GM23338 (cell line): ENCODE results near the gene MYNN. TPM values are rescaled to one million over a fixed set of nuclear protein-coding genes. Genes with fewer than 3 reads are reported as not detected.

Experiments used
- ATAC-seq: fragments of 200-7000 bp; cut with Tn5 transposase; 3 replicates; pipeline ENCODE4 v1.9.1; 2020
- DNase-seq: peaks from one replicate; pipeline ENCODE4 v3.0.0-alpha.2; 2015; ENCODE audit warnings: low spot score
- H2AFZ ChIP-seq: fragments of 200-600 bp; sonication (generic); 2 replicates; pipeline ENCODE4 v1.8.0; 2016; ENCODE audit warnings: antibody characterized with exemption, mild to moderate bottlenecking, moderate library complexity
- H3F3A ChIP-seq: fragments of 200-600 bp; sonication (generic); replicated peaks from 2 replicates; pipeline ENCODE4 v1.8.0; 2017; ENCODE audit warnings: antibody characterized with exemption, mixed run types, low read depth
- H3K27ac ChIP-seq: fragments of 200-600 bp; sonication (generic); 2 replicates; pipeline ENCODE4 v1.6.1; 2016; ENCODE audit warnings: low read depth
- H3K27me3 ChIP-seq: fragments of 200-600 bp; sonication (generic); 2 replicates; pipeline ENCODE4 v1.8.0; 2016; ENCODE audit warnings: mild to moderate bottlenecking, mixed run types, moderate library complexity; ENCODE audit not compliant: insufficient read depth
- H3K36me3 ChIP-seq: fragments of 200-600 bp; sonication (generic); 2 replicates; pipeline ENCODE4 v1.8.0; 2016; ENCODE audit warnings: mild to moderate bottlenecking; ENCODE audit not compliant: insufficient read depth
- H3K4me1 ChIP-seq: fragments of 200-600 bp; sonication (generic); 2 replicates; pipeline ENCODE4 v1.8.0; 2016; ENCODE audit warnings: mild to moderate bottlenecking, moderate library complexity; ENCODE audit not compliant: insufficient read depth
- H3K4me2 ChIP-seq: fragments of 200-600 bp; sonication (generic); 2 replicates; pipeline ENCODE4 v1.7.1; 2017; ENCODE audit warnings: mixed run types
- H3K4me3 ChIP-seq: fragments of 200-600 bp; sonication (generic); 2 replicates; pipeline ENCODE4 v1.6.1; 2016; ENCODE audit warnings: mixed run types
- H3K79me2 ChIP-seq: fragments of 200-600 bp; sonication (generic); replicated peaks from 2 replicates; pipeline ENCODE4 v1.8.0; 2017; ENCODE audit warnings: mild to moderate bottlenecking; ENCODE audit not compliant: insufficient read depth
- H3K9me2 ChIP-seq: fragments of 200-600 bp; sonication (generic); 2 replicates; pipeline ENCODE4 v1.8.0; 2017; ENCODE audit not compliant: insufficient read depth
- H4K20me1 ChIP-seq: fragments of 200-600 bp; sonication (generic); replicated peaks from 2 replicates; pipeline ENCODE4 v1.8.0; 2017; ENCODE audit warnings: mild to moderate bottlenecking; ENCODE audit not compliant: insufficient read depth
- H3K27ac Mint-ChIP-seq: 2 replicates; pipeline ENCODE4 v1.8.0; 2020; ENCODE audit warnings: inconsistent platforms, mild to moderate bottlenecking, moderate library complexity, mixed read lengths
- H3K27me3 Mint-ChIP-seq: 3 replicates; pipeline ENCODE4 v1.8.0; 2022; ENCODE audit warnings: low read depth, mild to moderate bottlenecking, moderate library complexity, mixed read lengths, inconsistent platforms; ENCODE audit not compliant: insufficient read depth, poor library complexity
- H3K36me3 Mint-ChIP-seq: 3 replicates; pipeline ENCODE4 v1.8.0; 2021; ENCODE audit warnings: low read depth, mild to moderate bottlenecking, inconsistent platforms, moderate library complexity, mixed read lengths
- H3K4me1 Mint-ChIP-seq: 3 replicates; pipeline ENCODE4 v1.8.0; 2020; ENCODE audit warnings: mild to moderate bottlenecking, inconsistent platforms, mixed read lengths
- H3K4me3 Mint-ChIP-seq: 3 replicates; pipeline ENCODE4 v1.8.0; 2021; ENCODE audit warnings: moderate library complexity, mild to moderate bottlenecking, inconsistent platforms, mixed read lengths
- H3K9me3 Mint-ChIP-seq: 3 replicates; pipeline ENCODE4 v1.8.0; 2020; ENCODE audit warnings: moderate library complexity, mild to moderate bottlenecking, inconsistent platforms, mixed read lengths
- CREB1 ChIP-seq: fragments of 250-450 bp; sonication (Bioruptor Pico); IDR thresholded peaks from 2 replicates; pipeline ENCODE4 v1.5.0; 2020; ENCODE audit warnings: low read depth, mild to moderate bottlenecking, moderate library complexity
- EZH2 ChIP-seq: fragments of 200-600 bp; sonication (generic); IDR thresholded peaks from one replicate; pipeline ENCODE4 v1.8.0; 2017; ENCODE audit warnings: antibody characterized with exemption, mild to moderate bottlenecking, low read depth; ENCODE audit not compliant: unreplicated experiment
- EZH2phosphoT487 ChIP-seq: fragments of 200-600 bp; sonication (generic); IDR thresholded peaks from one replicate; pipeline ENCODE4 v1.8.1; 2018; ENCODE audit warnings: antibody characterized with exemption; ENCODE audit not compliant: unreplicated experiment
- JUNB ChIP-seq: IDR thresholded peaks from one replicate; pipeline ENCODE4 v1.6.1; 2016; ENCODE audit warnings: antibody characterized with exemption; ENCODE audit not compliant: unreplicated experiment
- NANOG ChIP-seq: IDR thresholded peaks from 2 replicates; pipeline ENCODE4 v1.6.1; 2016; ENCODE audit warnings: antibody characterized with exemption, borderline replicate concordance
- POLR2AphosphoS5 ChIP-seq: IDR thresholded peaks from 2 replicates; pipeline ENCODE4 v1.6.1; 2016; ENCODE audit warnings: antibody characterized with exemption, low read depth
- STAT1 ChIP-seq: IDR thresholded peaks from one replicate; pipeline ENCODE4 v1.6.1; 2016; ENCODE audit warnings: antibody characterized with exemption; ENCODE audit not compliant: unreplicated experiment
- ZNF114 ChIP-seq: fragments of 250-450 bp; sonication (Bioruptor Pico); IDR thresholded peaks from 2 replicates; pipeline ENCODE4 v1.5.0; 2020; ENCODE audit warnings: mild to moderate bottlenecking, moderate library complexity
- ZNF331 ChIP-seq: fragments of 250-450 bp; sonication (Bioruptor Pico); IDR thresholded peaks from 2 replicates; pipeline ENCODE4 v1.5.0; 2020; ENCODE audit warnings: low read depth, mild to moderate bottlenecking, moderate library complexity
- polyA plus RNA-seq: library from polyadenylated mRNA; unstranded; fragments of >200 nt; fragmentation: Nextera tagmentation; extraction: Ambion mirVana; gene quantifications from 2 replicates; pipeline ENCODE4 v1.2.1, GENCODE V29; 2016
- total RNA-seq: library from RNA; depleted of rRNA; stranded (reverse); fragments of >200 nt; shearing (Covaris generic); gene quantifications from 2 replicates; pipeline ENCODE4 v1.2.3, GENCODE V29; 2014
- TF ChIP-seq, protein P1 (sequence below): IDR thresholded peaks from one replicate; pipeline ENCODE4 v1.6.1; 2018; ENCODE audit warnings: antibody characterized with exemption; ENCODE audit not compliant: unreplicated experiment
- TF ChIP-seq, protein P2 (sequence below): IDR thresholded peaks from 2 replicates; pipeline ENCODE4 v1.6.1; 2016; ENCODE audit warnings: antibody characterized with exemption
- TF ChIP-seq, protein P3 (sequence below): fragments of 250-450 bp; sonication (Bioruptor Pico); IDR thresholded peaks from 2 replicates; pipeline ENCODE4 v1.5.0; 2020; ENCODE audit warnings: mild to moderate bottlenecking, moderate library complexity
- TF ChIP-seq, protein P4 (sequence below), 2 experiments: fragments of 200-600 bp in 1 of 2; sonication (generic) in 1 of 2; conservative IDR thresholded peaks; 2 replicates each; pipeline versions ENCODE4 v1.5.1 to v1.6.1; 2016 to 2017; ENCODE audit warnings: antibody characterized with exemption in 2 of 2, low read depth in 2 of 2, mild to moderate bottlenecking in 2 of 2, moderate library complexity in 1 of 2

Gene MYNN
- total and polyA plus RNA-seq, 2 experiments from 2014 or later = 14.2 to 19.4 TPM

DNA sequence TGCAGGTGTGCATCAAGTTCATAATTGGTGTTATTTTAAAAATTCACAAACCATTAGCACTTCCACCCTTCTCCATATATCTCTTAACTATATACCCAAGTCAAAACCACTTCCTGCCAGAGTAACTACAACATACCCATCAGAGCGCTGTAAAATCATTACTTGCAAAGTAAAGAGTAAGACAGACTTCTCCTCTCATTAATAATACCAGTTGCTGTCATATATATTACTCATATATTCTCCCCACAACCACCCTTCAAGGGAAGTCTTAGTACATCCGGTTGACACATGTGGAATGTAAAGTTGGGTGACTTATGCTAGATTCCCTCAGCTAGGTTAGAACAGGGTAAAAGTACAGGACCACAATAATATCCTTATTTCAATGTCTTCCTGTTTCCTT, 13.9 kb upstream of the MYNN start (continued):
- TF ChIP-seq ZNF114 (no peak), EZH2phosphoT487 (no peak), ZNF331 (CRISPR knock-in tag) (no peak), EZH2 (no peak)

DNA sequence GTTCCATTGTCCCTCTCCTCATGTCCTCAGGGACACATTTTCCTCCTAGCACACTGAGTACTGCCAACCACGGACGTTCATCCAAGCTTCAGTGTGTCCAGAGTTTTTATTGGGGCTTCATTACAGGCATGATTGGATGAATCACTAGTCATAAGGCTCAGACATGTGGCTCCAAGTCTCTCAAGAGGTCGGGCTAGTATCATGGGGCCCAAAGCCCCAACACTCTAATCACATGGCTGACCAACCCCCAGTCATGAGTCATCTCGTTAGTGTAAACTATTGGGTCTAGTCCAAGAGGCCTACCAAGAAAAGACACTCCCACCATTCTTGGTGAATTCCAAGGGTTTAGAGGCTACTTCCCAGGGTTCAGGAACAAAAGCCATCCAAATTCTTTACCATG, 12.7 kb upstream of the MYNN start:
- H2AFZ ChIP-seq = no peak overlapping the region
- Mint-ChIP-seq H3K4me3 (no peak overlapping the region), H3K36me3 (peaks cover 9% of the 10 kb centered on the region), H3K9me3 (peaks cover 13% of the 10 kb centered on the region; the same call in 2 of the 3 replicates), H3K27me3 (peaks cover 8% of the 10 kb centered on the region), H3K4me1 (peaks cover 8% of the 10 kb centered on the region), H3K27ac (no peak overlapping the region)
- H3K9me2 ChIP-seq = no peaks in the 10 kb centered on the region
- ATAC-seq = no peak
- no peak overlapping the region for H3K4me3 ChIP-seq
- no peak overlapping the region for H3K4me2 ChIP-seq
- no peaks in the 10 kb centered on the region for H3K36me3 ChIP-seq
- H4K20me1 ChIP-seq = no peaks in the 10 kb centered on the region
- H3K4me1 ChIP-seq = 0 out of 2 replicates have a peak, but pooled peaks cover 3% of the 10 kb centered on the region
- H3K27me3 ChIP-seq = no peaks in the 10 kb centered on the region
- H3K79me2 ChIP-seq = no peaks in the 10 kb centered on the region
- DNase-seq = no peak
- H3K27ac ChIP-seq = no peak overlapping the region
- H3F3A ChIP-seq = no peaks in the 10 kb centered on the region; the same call in 1 of the 2 replicates
- TF ChIP-seq, protein P1, sequence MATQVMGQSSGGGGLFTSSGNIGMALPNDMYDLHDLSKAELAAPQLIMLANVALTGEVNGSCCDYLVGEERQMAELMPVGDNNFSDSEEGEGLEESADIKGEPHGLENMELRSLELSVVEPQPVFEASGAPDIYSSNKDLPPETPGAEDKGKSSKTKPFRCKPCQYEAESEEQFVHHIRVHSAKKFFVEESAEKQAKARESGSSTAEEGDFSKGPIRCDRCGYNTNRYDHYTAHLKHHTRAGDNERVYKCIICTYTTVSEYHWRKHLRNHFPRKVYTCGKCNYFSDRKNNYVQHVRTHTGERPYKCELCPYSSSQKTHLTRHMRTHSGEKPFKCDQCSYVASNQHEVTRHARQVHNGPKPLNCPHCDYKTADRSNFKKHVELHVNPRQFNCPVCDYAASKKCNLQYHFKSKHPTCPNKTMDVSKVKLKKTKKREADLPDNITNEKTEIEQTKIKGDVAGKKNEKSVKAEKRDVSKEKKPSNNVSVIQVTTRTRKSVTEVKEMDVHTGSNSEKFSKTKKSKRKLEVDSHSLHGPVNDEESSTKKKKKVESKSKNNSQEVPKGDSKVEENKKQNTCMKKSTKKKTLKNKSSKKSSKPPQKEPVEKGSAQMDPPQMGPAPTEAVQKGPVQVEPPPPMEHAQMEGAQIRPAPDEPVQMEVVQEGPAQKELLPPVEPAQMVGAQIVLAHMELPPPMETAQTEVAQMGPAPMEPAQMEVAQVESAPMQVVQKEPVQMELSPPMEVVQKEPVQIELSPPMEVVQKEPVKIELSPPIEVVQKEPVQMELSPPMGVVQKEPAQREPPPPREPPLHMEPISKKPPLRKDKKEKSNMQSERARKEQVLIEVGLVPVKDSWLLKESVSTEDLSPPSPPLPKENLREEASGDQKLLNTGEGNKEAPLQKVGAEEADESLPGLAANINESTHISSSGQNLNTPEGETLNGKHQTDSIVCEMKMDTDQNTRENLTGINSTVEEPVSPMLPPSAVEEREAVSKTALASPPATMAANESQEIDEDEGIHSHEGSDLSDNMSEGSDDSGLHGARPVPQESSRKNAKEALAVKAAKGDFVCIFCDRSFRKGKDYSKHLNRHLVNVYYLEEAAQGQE = no peak
- TF ChIP-seq, protein P2, sequence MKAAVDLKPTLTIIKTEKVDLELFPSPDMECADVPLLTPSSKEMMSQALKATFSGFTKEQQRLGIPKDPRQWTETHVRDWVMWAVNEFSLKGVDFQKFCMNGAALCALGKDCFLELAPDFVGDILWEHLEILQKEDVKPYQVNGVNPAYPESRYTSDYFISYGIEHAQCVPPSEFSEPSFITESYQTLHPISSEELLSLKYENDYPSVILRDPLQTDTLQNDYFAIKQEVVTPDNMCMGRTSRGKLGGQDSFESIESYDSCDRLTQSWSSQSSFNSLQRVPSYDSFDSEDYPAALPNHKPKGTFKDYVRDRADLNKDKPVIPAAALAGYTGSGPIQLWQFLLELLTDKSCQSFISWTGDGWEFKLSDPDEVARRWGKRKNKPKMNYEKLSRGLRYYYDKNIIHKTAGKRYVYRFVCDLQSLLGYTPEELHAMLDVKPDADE = no peak
- no peak for TF ChIP-seq EZH2
- TF ChIP-seq STAT1 = no peak
- TF ChIP-seq POLR2AphosphoS5 = no peak
- TF ChIP-seq, protein P3, sequence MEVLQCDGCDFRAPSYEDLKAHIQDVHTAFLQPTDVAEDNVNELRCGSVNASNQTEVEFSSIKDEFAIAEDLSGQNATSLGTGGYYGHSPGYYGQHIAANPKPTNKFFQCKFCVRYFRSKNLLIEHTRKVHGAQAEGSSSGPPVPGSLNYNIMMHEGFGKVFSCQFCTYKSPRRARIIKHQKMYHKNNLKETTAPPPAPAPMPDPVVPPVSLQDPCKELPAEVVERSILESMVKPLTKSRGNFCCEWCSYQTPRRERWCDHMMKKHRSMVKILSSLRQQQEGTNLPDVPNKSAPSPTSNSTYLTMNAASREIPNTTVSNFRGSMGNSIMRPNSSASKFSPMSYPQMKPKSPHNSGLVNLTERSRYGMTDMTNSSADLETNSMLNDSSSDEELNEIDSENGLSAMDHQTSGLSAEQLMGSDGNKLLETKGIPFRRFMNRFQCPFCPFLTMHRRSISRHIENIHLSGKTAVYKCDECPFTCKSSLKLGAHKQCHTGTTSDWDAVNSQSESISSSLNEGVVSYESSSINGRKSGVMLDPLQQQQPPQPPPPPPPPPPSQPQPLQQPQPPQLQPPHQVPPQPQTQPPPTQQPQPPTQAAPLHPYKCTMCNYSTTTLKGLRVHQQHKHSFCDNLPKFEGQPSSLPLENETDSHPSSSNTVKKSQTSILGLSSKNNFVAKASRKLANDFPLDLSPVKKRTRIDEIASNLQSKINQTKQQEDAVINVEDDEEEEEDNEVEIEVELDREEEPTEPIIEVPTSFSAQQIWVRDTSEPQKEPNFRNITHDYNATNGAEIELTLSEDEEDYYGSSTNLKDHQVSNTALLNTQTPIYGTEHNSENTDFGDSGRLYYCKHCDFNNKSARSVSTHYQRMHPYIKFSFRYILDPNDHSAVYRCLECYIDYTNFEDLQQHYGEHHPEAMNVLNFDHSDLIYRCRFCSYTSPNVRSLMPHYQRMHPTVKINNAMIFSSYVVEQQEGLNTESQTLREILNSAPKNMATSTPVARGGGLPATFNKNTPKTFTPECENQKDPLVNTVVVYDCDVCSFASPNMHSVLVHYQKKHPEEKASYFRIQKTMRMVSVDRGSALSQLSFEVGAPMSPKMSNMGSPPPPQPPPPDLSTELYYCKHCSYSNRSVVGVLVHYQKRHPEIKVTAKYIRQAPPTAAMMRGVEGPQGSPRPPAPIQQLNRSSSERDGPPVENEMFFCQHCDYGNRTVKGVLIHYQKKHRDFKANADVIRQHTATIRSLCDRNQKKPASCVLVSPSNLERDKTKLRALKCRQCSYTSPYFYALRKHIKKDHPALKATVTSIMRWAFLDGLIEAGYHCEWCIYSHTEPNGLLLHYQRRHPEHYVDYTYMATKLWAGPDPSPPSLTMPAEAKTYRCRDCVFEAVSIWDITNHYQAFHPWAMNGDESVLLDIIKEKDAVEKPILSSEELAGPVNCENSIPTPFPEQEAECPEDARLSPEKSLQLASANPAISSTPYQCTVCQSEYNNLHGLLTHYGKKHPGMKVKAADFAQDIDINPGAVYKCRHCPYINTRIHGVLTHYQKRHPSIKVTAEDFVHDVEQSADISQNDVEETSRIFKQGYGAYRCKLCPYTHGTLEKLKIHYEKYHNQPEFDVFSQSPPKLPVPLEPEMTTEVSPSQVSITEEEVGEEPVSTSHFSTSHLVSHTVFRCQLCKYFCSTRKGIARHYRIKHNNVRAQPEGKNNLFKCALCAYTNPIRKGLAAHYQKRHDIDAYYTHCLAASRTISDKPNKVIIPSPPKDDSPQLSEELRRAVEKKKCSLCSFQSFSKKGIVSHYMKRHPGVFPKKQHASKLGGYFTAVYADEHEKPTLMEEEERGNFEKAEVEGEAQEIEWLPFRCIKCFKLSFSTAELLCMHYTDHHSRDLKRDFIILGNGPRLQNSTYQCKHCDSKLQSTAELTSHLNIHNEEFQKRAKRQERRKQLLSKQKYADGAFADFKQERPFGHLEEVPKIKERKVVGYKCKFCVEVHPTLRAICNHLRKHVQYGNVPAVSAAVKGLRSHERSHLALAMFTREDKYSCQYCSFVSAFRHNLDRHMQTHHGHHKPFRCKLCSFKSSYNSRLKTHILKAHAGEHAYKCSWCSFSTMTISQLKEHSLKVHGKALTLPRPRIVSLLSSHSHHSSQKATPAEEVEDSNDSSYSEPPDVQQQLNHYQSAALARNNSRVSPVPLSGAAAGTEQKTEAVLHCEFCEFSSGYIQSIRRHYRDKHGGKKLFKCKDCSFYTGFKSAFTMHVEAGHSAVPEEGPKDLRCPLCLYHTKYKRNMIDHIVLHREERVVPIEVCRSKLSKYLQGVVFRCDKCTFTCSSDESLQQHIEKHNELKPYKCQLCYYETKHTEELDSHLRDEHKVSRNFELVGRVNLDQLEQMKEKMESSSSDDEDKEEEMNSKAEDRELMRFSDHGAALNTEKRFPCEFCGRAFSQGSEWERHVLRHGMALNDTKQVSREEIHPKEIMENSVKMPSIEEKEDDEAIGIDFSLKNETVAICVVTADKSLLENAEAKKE (CRISPR knock-in tag) = no peak
- TF ChIP-seq EZH2phosphoT487 = no peak
- TF ChIP-seq ZNF331 (CRISPR knock-in tag) = no peak
- no peak for TF ChIP-seq JUNB
- no peak for TF ChIP-seq NANOG
- TF ChIP-seq ZNF114 = no peak
- TF ChIP-seq CREB1 = no peak
- TF ChIP-seq, protein P4, sequence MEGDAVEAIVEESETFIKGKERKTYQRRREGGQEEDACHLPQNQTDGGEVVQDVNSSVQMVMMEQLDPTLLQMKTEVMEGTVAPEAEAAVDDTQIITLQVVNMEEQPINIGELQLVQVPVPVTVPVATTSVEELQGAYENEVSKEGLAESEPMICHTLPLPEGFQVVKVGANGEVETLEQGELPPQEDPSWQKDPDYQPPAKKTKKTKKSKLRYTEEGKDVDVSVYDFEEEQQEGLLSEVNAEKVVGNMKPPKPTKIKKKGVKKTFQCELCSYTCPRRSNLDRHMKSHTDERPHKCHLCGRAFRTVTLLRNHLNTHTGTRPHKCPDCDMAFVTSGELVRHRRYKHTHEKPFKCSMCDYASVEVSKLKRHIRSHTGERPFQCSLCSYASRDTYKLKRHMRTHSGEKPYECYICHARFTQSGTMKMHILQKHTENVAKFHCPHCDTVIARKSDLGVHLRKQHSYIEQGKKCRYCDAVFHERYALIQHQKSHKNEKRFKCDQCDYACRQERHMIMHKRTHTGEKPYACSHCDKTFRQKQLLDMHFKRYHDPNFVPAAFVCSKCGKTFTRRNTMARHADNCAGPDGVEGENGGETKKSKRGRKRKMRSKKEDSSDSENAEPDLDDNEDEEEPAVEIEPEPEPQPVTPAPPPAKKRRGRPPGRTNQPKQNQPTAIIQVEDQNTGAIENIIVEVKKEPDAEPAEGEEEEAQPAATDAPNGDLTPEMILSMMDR (conservative IDR thresholded peaks at IDR 0.05; ENCODE audit: low read depth in 2 of 2) = no peak
